GM21619 (cell line): ENCODE measurements around the gene CA5A.
A peak's percentile ranks its signal among the peaks of the same experiment; 100 is the strongest.

Experiments
- ATAC-seq: cut with Tn5 transposase; IDR thresholded peaks from one replicate; pipeline ENCODE4 v1.9.1; 2021; ENCODE audit not compliant: unreplicated experiment

CA5A gene

GRCh38 chr16:87854053-87854906, 82.0 kb downstream of the CA5A start:
- no peak for ATAC-seq

DNA sequence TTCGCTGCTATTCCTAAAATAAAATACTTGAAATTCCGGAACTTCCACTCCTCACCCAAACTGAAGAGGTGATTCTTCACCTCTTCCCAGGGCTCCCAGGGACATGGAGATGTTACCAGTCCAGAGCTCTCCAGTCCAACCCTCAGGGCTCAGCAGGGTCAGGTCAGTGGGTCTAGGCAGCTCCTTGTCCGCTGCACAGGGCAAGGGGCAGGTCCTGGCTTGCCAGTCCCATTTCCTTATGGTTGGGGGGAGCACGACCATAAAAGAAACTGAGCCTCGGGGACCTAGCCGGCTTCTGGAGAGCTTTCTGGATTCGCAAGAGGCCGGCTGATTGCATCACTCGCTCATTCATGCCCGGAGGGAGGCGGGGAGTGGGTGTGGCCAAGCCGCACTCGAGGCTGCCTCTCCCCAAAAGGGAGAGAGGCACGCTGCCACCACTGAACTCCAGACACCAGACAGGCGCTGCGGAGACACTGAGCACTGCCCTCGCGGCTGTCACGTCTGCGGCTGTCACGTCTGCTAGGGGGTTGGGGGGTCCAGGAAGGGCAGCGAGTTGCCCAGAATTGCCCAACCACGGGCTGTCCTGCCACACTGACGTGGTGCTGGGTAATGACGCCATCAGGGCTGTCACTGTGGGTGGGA, 82.8 kb downstream of the CA5A start:
- ATAC-seq, result peak; percentile 45

- no peak for ATAC-seq
Measured at GRCh38 chr16:87851601-87852000, 84.7 kb downstream of the CA5A start.

- ATAC-seq, result no peak
Measured at GRCh38 chr16:87851141-87851587, 85.2 kb downstream of the CA5A start.

- ATAC-seq, result no peak
Measured at GRCh38 chr16:87850009-87851006, 86.0 kb downstream of the CA5A start.

DNA sequence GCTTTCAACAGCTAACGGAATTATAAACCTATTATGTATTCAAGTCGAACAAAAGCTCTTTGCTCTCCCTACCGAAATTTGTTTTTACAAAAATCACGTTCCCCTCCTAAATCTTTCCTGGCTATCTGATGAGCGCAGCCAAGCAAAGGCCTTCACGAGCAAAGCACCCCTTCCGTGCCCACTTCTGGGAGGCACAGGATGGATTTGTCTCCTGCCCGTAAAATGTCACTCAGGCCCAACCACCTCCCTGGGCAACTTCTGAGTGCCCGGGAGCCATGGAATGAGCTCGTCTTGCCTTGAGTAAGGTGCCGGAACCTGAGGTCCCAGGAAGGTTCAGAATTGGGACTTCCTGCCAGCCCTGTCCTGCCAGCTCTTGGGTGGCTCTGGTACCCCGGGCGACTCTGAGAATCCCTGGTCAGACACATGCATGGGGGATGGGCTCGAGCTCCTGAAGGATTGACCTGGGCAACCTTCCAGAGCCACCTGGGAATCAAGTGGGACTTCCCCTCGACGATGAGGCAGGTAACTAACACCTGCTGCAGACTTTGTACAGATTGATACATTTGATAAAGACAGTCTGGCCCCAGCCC, 86.8 kb downstream of the CA5A start:
- ATAC-seq, result no peak

- ATAC-seq, result no peak
Measured at GRCh38 chr16:87848676-87849345, 87.5 kb downstream of the CA5A start.

- ATAC-seq, result no peak
Measured at GRCh38 chr16:87847785-87848675, 88.3 kb downstream of the CA5A start.

GRCh38 chr16:87847467-87847784, 88.9 kb downstream of the CA5A start:
- ATAC-seq, result no peak

DNA sequence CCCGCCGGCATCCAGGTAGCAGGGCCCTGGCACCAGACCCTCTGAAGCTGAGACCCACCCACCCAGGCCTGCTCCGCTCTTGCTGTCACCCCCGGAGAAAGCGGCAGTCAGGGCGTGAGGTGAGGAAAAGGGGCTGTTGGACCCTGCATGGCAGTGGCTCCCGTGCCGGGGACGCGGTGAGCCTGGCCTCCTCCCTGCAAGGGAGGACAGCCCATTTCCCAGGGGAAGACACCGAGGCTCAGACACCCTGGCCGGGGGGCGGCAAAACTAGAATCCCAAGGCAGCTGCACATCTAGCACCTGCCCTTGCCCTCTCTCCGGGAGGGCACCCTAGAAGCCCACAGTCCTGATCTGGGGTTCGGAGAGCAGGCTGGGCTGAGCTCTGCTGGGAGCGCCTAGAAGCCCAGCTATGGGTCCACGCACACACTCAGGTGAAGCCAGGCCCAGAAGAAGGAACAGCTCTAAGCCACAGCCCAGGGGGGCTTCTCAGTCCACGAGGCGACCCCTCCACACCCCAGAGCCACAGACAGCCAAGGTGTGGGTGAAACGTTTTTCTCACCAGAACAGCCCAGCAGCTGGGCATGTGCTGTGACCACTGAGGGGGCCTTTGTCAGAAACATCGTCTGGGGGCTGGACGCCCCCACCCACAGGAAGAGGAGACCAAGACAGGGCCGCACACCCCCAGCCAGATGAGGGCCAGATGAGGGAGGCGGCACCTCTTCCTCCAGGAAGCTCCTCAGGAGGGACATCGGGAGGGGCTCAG, 89.4 kb downstream of the CA5A start:
- ATAC-seq, result no peak

DNA sequence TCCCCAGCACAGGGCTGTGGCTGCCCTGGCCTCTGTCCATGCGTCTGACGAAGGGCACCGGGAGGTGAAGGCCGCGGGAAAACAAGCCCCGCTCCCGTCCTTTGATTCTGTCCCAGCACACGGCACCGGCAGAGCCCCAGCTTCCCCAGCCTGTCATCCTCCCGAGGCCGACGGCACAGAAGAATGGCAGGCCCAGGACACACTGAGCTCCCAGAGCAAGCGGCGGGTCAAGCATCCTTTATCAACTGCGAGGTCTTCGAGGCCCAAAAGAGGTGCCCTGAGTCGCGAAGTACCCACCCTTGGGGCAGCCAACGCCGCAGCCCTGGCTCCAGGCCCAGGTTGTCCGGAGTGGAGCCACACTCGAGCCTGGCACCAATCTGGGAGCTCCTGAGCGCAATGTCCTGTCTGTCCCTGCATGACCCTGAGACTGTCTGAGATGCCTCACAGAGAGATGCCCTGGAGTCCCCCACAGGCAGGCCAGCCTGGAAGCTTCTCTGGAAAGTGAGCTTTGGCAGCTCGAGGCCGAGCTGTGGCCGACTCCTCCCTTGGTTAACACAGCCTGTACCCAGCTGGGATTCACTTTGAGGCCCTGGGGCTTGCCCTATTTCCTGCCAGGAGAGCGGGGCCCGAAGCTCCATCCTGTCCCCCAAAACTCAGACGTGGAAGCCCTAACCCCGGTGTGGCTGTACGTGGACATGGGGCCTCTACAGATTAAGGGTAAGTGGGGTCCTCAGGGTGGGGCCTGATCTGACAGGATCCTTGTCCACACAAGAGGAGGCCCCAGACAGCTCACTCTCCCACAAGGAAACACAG, 90.3 kb downstream of the CA5A start:
- ATAC-seq, result no peak

GRCh38 chr16:87845213-87845612, 91.1 kb downstream of the CA5A start:
- no peak for ATAC-seq

DNA sequence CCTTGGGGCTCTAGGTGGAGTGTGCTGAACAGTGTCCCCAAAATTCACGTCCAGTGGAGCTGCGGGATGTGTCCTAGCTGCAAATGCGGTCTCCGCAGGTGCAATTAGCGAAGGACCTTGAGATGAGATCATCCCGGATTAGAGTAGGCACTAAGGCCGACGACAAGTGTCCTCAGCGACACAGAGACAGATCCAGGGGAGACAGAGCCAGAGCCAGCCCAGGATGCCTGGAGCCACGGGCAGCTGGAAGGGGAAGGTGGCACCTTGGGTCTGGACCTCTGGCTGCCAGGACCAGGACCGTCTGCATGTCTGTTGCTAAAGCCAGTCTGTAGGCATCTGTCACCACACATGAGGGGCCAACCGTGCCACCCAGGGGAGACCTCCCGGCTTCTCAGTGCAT, 91.5 kb downstream of the CA5A start:
- no peak for ATAC-seq

DNA sequence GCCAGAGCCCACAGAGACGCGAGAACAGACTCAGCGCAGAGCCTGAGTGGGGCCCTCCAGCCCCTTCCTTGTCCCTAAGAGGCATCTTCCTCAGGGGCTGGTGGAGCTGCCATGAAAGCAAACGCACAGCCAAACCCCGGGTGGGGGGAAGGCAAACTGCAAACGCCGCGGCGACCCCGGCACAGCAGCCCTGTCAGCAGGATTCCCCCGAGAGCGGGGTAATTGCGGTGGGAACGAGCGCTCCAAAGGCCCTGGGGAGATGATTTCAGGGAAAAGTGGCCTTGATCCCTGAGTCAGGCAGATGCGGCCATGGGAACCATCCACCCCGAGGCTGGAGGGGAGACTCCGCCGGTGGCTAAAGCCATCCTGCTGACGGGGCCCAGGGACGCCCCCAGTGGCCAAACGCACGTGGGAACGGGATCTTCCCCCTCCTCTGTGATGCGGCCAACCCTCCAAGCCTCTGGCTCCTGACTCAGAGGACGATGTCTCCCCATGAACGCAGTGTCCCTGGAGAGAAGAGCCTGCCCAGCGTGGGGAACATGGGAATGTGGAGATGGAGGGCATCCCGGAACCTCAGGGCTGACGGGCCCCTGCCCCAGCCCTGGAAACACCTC, 92.1 kb downstream of the CA5A start:
- no peak for ATAC-seq

GRCh38 chr16:87843678-87844105, 92.6 kb downstream of the CA5A start:
- no peak for ATAC-seq

- no peak for ATAC-seq
Measured at GRCh38 chr16:87842209-87842869, 94.0 kb downstream of the CA5A start.
